ENCODE measurements around the gene DNAAF3.

DNAAF3 gene

DNA sequence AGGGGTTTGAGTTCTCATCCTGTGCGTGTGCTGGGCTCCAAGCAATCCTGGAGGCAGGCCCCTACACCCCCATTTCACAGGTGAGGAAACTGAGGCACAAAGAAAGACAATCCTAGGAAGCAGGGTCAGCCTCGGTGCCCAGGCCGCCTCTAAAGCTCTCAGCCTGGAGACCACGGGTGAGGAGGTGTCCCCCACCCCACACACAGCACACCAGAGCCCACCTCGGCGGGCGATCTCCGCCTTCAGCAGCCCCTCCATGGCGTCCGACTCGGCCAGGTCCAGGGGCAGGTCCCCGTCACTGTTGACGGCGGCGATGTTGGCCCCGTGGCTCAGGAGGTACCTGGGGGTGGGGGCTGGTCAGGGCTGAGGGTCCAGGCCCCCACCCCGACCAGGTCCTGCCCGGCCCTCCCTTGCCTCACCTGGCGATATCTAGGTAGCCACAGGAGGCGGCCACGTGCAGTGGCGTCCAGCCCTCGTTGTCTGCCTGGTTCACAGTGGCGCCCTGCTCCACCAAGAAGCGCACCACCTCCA lies 54.1 kb downstream of the DNAAF3 start:
- Histone ChIP-seq H3K4me3 (ENCODE audit: low read length) (no peak overlapping the region), H3K4me1 (ENCODE audit: control insufficient read depth, low read depth, low read length) (peaks cover 14% of the 10 kb centered on the region), H3K27me3 (ENCODE audit: control insufficient read depth, insufficient read depth, low read length) (no peaks in the 10 kb centered on the region), H3K27ac (ENCODE audit: low read length) (no peak overlapping the region), H3K9ac (ENCODE audit: low read length) (no peak overlapping the region), H3K9me3 (ENCODE audit: control insufficient read depth, low read depth, low read length) (no peaks in the 10 kb centered on the region), H3K36me3 (ENCODE audit: control insufficient read depth, low read depth, low read length) (no peaks in the 10 kb centered on the region)

DNA sequence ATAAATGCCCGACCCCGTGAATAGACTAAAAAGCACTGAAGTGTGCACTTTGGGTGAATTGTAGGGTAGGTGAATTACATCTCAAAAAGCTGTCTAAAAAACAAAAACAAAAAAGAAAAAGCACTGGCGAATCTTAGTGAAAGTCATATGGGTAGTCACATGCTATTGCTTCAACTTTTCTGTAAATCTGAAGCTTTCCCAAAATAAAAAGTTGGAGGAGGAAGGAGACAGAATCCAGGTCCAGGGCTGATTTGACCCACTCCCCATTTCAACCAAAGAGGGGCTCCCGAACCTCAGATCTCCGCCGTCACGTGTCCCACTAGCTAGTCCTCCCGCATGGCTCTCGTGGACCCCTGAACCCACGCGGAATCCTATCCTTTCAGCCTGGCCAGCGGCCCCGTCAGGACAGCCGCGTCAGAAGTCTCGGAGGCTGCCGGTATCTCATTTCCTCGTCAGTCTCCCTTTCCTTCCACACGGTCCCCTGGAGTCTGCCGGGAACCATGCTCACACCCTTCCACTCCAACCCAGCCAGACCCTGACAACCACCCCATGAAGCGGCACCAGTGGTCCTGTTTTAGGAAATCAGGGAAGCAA lies 55.1 kb downstream of the DNAAF3 start:
- H3K4me3 ChIP-seq (ENCODE audit: low read length): no peak overlapping the region
- H3K27ac ChIP-seq (ENCODE audit: low read length): no peak overlapping the region
- H3K9me3 ChIP-seq (ENCODE audit: control insufficient read depth, low read depth, low read length): no peaks in the 10 kb centered on the region
- no peaks in the 10 kb centered on the region for H3K36me3 ChIP-seq (ENCODE audit: control insufficient read depth, low read depth, low read length)
- no peaks in the 10 kb centered on the region for H3K27me3 ChIP-seq (ENCODE audit: control insufficient read depth, insufficient read depth, low read length)
- no peak overlapping the region for H3K9ac ChIP-seq (ENCODE audit: low read length)
- H3K4me1 ChIP-seq (ENCODE audit: control insufficient read depth, low read depth, low read length): peaks cover 14% of the 10 kb centered on the region

DNA sequence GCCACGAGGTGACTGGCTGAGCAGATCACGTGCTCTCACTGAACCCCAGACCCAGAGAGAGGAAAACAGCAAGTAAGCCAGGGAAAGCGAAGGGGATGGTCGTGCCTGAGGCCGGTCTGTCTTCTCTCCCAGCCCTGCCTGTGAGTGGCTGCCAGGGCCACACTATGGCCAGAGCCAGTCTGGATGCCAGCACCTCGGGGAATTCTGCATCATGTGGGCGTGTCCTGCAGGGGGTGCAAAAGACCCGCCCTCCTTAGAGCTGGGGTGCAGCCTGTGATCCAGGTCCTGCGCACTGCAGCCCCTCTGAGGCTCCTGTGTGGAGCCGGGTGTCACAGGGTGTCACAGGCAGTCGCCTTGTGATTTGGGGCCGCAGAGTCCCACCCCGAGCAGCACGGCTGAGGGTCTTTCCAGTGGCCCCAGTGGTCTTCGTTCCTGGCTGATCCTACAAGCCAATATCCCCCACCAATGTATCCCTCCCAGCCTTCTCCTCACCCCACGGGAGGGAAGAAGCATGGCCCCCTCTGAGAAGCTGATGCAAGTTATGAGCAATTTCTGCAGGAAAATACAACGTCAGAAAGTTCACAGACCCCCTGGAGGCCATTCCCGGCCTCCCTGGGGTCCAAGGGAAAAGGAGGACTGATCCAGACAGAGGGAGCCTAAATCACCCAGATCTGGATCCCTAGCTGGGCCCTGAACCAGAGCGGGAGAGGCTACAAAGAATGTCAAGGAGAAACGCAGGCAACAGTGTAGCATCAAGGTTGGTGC lies 56.7 kb downstream of the DNAAF3 start:
- no peak overlapping the region for H3K4me3 ChIP-seq (ENCODE audit: low read length)
- no peak overlapping the region for H3K9ac ChIP-seq (ENCODE audit: low read length)
- no peaks in the 10 kb centered on the region for H3K9me3 ChIP-seq (ENCODE audit: control insufficient read depth, low read depth, low read length)
- no peaks in the 10 kb centered on the region for H3K27me3 ChIP-seq (ENCODE audit: control insufficient read depth, insufficient read depth, low read length)
- peaks cover 8% of the 10 kb centered on the region for H3K4me1 ChIP-seq (ENCODE audit: control insufficient read depth, low read depth, low read length)
- H3K36me3 ChIP-seq (ENCODE audit: control insufficient read depth, low read depth, low read length): no peaks in the 10 kb centered on the region
- H3K27ac ChIP-seq (ENCODE audit: low read length): no peak overlapping the region

All from iPS-18a (cell line).